Right lobe of liver (tissue), 4 donors: ENCODE data around the gene SLC12A3.

Experiments used
- POLR2A ChIP-seq: fragments of 450-650 bp; IDR thresholded peaks from one replicate; pipeline ENCODE4 v1.6.1; 2017; ENCODE audit warnings: antibody characterized with exemption, mild to moderate bottlenecking
- TF ChIP-seq, protein P1 (sequence below), 4 donors: fragments of 200-600 bp in 3 of 4; fragments of 450-650 bp in 1 of 4; IDR thresholded peaks; one replicate each; pipeline versions ENCODE4 v1.5.1 to v1.8.0; 2016 to 2022; ENCODE audit warnings: antibody characterized with exemption in 4 of 4, mild to moderate bottlenecking in 2 of 4
- donor health status: DM: no; HTN: no; CAD: no.
- donor health status: DM: no; HTN: no; CAD: no.
- donor health status: DM: no; HTN: yes; CAD: no.

- TF ChIP-seq, protein P1, sequence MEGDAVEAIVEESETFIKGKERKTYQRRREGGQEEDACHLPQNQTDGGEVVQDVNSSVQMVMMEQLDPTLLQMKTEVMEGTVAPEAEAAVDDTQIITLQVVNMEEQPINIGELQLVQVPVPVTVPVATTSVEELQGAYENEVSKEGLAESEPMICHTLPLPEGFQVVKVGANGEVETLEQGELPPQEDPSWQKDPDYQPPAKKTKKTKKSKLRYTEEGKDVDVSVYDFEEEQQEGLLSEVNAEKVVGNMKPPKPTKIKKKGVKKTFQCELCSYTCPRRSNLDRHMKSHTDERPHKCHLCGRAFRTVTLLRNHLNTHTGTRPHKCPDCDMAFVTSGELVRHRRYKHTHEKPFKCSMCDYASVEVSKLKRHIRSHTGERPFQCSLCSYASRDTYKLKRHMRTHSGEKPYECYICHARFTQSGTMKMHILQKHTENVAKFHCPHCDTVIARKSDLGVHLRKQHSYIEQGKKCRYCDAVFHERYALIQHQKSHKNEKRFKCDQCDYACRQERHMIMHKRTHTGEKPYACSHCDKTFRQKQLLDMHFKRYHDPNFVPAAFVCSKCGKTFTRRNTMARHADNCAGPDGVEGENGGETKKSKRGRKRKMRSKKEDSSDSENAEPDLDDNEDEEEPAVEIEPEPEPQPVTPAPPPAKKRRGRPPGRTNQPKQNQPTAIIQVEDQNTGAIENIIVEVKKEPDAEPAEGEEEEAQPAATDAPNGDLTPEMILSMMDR (IDR thresholded peaks at IDR 0.05) = no peak
- TF ChIP-seq POLR2A = no peak
Observed at GRCh38 chr16:56844056-56844455, 21.0 kb upstream of the SLC12A3 start.
